HepG2 (cell line): Measurements from ENCODE around the gene FCER1G. TPM values are rescaled to one million over a fixed set of nuclear protein-coding genes. Genes with fewer than 3 reads are reported as not detected.

Experiments used
- AGO1 ChIP-seq: fragments of 200-400 bp; formaldehyde crosslinking; IDR thresholded peaks from 2 replicates; pipeline ENCODE4 v1.6.1; 2017; ENCODE audit warnings: mild to moderate bottlenecking, low read depth, low read length, moderate library complexity; ENCODE audit not compliant: poor library complexity, severe bottlenecking
- BRD4 ChIP-seq: sonication (generic); formaldehyde crosslinking; IDR thresholded peaks from 2 replicates; pipeline ENCODE4 v1.4.0; 2020; ENCODE audit warnings: missing genetic modification reagents
- CBX1 ChIP-seq: IDR thresholded peaks from one replicate; pipeline ENCODE4 v1.6.1; 2016; ENCODE audit warnings: antibody characterized with exemption, low read depth
- HES4 ChIP-seq: sonication (generic); formaldehyde crosslinking; IDR thresholded peaks from 2 replicates; pipeline ENCODE4 v1.9.0; 2021; ENCODE audit warnings: mild to moderate bottlenecking, missing genetic modification reagents, borderline replicate concordance
- HNRNPLL ChIP-seq: fragments of 200-400 bp; formaldehyde crosslinking; IDR thresholded peaks from 2 replicates; pipeline ENCODE4 v1.6.1; 2017; ENCODE audit warnings: mild to moderate bottlenecking, low read depth, low read length; ENCODE audit not compliant: poor library complexity, severe bottlenecking
- MEIS2 ChIP-seq: sonication (generic); formaldehyde crosslinking; IDR thresholded peaks from 2 replicates; pipeline ENCODE4 v1.9.0; 2021; ENCODE audit warnings: mild to moderate bottlenecking, missing genetic modification reagents
- MYNN ChIP-seq: sonication (generic); formaldehyde crosslinking; IDR thresholded peaks from 2 replicates; pipeline ENCODE4 v1.4.0; 2020; ENCODE audit warnings: mild to moderate bottlenecking, low read depth, missing genetic modification reagents
- NKX3-1 ChIP-seq: sonication (generic); formaldehyde crosslinking; IDR thresholded peaks from 2 replicates; pipeline ENCODE4 v1.5.0; 2020; ENCODE audit warnings: missing genetic modification reagents
- POLR2G ChIP-seq: fragments of 200-400 bp; formaldehyde crosslinking; IDR thresholded peaks from 2 replicates; pipeline ENCODE4 v1.6.1; 2018; ENCODE audit warnings: mild to moderate bottlenecking, low read depth, low read length, moderate library complexity
- ZKSCAN5 ChIP-seq: sonication (generic); formaldehyde crosslinking; IDR thresholded peaks from 2 replicates; pipeline ENCODE4 v1.5.1; 2020; ENCODE audit warnings: mild to moderate bottlenecking, missing genetic modification reagents
- ZNF616 ChIP-seq: sonication (generic); formaldehyde crosslinking; IDR thresholded peaks from 2 replicates; pipeline ENCODE4 v1.5.0; 2020; ENCODE audit warnings: low read depth, mild to moderate bottlenecking, missing genetic modification reagents
- ZNF747 ChIP-seq: sonication (generic); formaldehyde crosslinking; IDR thresholded peaks from 2 replicates; pipeline ENCODE4 v1.8.1; 2023; ENCODE audit warnings: missing genetic modification reagents, mild to moderate bottlenecking, borderline replicate concordance
- ZNF878 ChIP-seq: sonication (generic); formaldehyde crosslinking; IDR thresholded peaks from 2 replicates; pipeline ENCODE4 v1.8.1; 2023; ENCODE audit warnings: mild to moderate bottlenecking, missing genetic modification reagents, moderate library complexity
- polyA plus RNA-seq, 8 experiments: library from polyadenylated mRNA; depleted of rRNA in 3 of 8; stranded (reverse) in 7 of 8; unstranded in 1 of 8; fragments of >200 nt; fragmentation: Illumina TruSeq in 4 of 8; extraction: Trizol in 4 of 8; gene quantifications; 2 replicates each; pipeline versions ENCODE4 v1.2.1 to v1.2.3, GENCODE V29; 2011 to 2016; ENCODE audit warnings: low read depth in 4 of 8, missing spikeins in 1 of 8, mixed read lengths in 1 of 8; ENCODE audit not compliant: insufficient read depth in 1 of 8
- total RNA-seq, 5 experiments: library from RNA; depleted of rRNA; stranded (reverse); fragments of >200 nt; fragmentation: Illumina TruSeq; extraction: Trizol; gene quantifications; 2 replicates each; pipeline ENCODE4 v1.2.3, GENCODE V29; 2016; ENCODE audit warnings: low read depth in 1 of 5
- TF ChIP-seq, protein P1 (sequence below): IDR thresholded peaks from 2 replicates; pipeline ENCODE4 v1.6.1; 2016; ENCODE audit warnings: missing genetic modification reagents, missing compliant biosample characterization
- TF ChIP-seq, protein P2 (sequence below): sonication (generic); formaldehyde crosslinking; IDR thresholded peaks from 2 replicates; pipeline ENCODE4 v1.4.0; 2020; ENCODE audit warnings: missing genetic modification reagents
- TF ChIP-seq, protein P3 (sequence below): fragments of 450-650 bp; IDR thresholded peaks from 2 replicates; pipeline ENCODE4 v1.6.1; 2017
- TF ChIP-seq, protein P4 (sequence below): fragments of 450-650 bp; IDR thresholded peaks from 2 replicates; pipeline ENCODE4 v1.6.1; 2016
- TF ChIP-seq, protein P5 (sequence below): sonication (generic); formaldehyde crosslinking; IDR thresholded peaks from 2 replicates; pipeline ENCODE4 v1.8.1; 2023; ENCODE audit warnings: mild to moderate bottlenecking, inconsistent platforms, moderate library complexity, missing genetic modification reagents, borderline replicate concordance

Gene FCER1G
- total and polyA plus RNA-seq, 2 of the 13 experiments (the other 11 are each of a cell fraction or from before 2014, with no cell fraction given), result 1.3 to 6.4 TPM

DNA sequence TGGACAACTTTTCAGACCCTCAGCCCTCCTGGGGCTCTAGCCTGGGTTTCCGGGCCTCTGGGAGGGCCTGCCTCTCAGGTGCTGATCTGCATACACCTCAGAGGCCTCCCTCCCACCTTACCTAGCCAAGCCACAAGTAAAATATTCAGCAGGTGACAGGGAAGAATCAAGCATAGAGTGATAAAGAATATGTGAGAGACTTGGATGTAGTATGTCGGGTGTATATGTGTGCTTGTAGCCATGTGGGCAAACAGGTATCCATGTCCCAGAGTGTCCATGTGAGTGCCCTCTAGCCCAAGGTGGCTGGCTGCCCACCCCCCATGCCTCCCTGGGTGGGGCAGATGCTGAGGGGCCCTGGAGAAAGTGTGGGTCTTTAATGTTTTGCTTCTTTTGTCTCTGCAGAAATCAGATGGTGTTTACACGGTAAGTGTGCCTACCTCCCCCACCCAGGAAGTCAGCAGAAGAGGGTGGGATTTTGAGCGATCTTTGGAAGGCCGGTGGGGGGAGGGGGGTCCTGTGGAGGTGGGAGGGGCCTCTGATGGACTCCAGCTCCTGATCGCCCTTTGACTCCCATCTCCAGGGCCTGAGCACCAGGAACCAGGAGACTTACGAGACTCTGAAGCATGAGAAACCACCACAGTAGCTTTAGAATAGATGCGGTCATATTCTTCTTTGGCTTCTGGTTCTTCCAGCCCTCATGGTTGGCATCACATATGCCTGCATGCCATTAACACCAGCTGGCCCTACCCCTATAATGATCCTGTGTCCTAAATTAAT, 3.4 kb downstream of the FCER1G start (continued):
- TF ChIP-seq POLR2G (peak; percentile 84), HES4 (CRISPR knock-in tag) (no peak), AGO1 (peak; percentile 92), ZNF747 (CRISPR knock-in tag) (0 out of 2 replicates have a peak, but pooled peaks have one; percentile 33), HNRNPLL (no peak), MYNN (CRISPR knock-in tag) (no peak), ZNF616 (no peak; the same call in 1 of the 2 replicates), BRD4 (CRISPR knock-in tag) (peak; percentile 71), ZNF878 (no peak; the same call in 1 of the 2 replicates), ZKSCAN5 (CRISPR knock-in tag) (no peak), CBX1 (peak; percentile 52), NKX3-1 (CRISPR knock-in tag) (0 out of 2 replicates have a peak, but pooled peaks have one; percentile 12), MEIS2 (no peak)
- TF ChIP-seq, protein P1, sequence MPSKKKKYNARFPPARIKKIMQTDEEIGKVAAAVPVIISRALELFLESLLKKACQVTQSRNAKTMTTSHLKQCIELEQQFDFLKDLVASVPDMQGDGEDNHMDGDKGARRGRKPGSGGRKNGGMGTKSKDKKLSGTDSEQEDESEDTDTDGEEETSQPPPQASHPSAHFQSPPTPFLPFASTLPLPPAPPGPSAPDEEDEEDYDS, result no peak
- TF ChIP-seq, protein P2, sequence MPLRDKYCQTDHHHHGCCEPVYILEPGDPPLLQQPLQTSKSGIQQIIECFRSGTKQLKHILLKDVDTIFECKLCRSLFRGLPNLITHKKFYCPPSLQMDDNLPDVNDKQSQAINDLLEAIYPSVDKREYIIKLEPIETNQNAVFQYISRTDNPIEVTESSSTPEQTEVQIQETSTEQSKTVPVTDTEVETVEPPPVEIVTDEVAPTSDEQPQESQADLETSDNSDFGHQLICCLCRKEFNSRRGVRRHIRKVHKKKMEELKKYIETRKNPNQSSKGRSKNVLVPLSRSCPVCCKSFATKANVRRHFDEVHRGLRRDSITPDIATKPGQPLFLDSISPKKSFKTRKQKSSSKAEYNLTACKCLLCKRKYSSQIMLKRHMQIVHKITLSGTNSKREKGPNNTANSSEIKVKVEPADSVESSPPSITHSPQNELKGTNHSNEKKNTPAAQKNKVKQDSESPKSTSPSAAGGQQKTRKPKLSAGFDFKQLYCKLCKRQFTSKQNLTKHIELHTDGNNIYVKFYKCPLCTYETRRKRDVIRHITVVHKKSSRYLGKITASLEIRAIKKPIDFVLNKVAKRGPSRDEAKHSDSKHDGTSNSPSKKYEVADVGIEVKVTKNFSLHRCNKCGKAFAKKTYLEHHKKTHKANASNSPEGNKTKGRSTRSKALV, result no peak
- TF ChIP-seq, protein P3, sequence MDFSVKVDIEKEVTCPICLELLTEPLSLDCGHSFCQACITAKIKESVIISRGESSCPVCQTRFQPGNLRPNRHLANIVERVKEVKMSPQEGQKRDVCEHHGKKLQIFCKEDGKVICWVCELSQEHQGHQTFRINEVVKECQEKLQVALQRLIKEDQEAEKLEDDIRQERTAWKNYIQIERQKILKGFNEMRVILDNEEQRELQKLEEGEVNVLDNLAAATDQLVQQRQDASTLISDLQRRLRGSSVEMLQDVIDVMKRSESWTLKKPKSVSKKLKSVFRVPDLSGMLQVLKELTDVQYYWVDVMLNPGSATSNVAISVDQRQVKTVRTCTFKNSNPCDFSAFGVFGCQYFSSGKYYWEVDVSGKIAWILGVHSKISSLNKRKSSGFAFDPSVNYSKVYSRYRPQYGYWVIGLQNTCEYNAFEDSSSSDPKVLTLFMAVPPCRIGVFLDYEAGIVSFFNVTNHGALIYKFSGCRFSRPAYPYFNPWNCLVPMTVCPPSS, result no peak
- TF ChIP-seq, protein P4, sequence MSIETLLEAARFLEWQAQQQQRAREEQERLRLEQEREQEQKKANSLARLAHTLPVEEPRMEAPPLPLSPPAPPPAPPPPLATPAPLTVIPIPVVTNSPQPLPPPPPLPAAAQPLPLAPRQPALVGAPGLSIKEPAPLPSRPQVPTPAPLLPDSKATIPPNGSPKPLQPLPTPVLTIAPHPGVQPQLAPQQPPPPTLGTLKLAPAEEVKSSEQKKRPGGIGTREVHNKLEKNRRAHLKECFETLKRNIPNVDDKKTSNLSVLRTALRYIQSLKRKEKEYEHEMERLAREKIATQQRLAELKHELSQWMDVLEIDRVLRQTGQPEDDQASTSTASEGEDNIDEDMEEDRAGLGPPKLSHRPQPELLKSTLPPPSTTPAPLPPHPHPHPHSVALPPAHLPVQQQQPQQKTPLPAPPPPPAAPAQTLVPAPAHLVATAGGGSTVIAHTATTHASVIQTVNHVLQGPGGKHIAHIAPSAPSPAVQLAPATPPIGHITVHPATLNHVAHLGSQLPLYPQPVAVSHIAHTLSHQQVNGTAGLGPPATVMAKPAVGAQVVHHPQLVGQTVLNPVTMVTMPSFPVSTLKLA, result no peak
- TF ChIP-seq, protein P5, sequence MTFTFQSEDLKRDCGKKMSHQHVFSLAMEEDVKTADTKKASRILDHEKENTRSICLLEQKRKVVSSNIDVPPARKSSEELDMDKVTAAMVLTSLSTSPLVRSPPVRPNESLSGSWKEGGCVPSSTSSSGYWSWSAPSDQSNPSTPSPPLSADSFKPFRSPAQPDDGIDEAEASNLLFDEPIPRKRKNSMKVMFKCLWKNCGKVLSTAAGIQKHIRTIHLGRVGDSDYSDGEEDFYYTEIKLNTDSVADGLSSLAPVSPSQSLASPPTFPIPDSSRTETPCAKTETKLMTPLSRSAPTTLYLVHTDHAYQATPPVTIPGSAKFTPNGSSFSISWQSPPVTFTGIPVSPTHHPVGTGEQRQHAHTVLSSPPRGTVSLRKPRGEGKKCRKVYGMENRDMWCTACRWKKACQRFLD (CRISPR knock-in tag), result no peak
